DOHH2 (cell line): ENCODE results near the gene CACNA2D1.
"Not testable (repeated sequence)": the region's sequence is repeated elsewhere in the genome, so short reads cannot be mapped to it uniquely, and the experiment has no call there.

ENCODE experiments used
- CTCF ChIP-seq: fragments of 200-600 bp; sonication (generic); IDR thresholded peaks from one replicate; pipeline ENCODE4 v1.5.1; 2014; ENCODE audit warnings: antibody characterized with exemption, mild to moderate bottlenecking, low read depth, low read length; ENCODE audit not compliant: poor library complexity, severe bottlenecking
- EZH2phosphoT487 ChIP-seq: fragments of 200-600 bp; sonication (generic); IDR thresholded peaks from 2 replicates; pipeline ENCODE4 v1.6.1; 2017; ENCODE audit warnings: borderline replicate concordance, mild to moderate bottlenecking, antibody characterized with exemption, low read length, moderate library complexity, mixed read lengths

GRCh38 chr7:82432743-82433142, 10.8 kb downstream of the CACNA2D1 start:
- TF ChIP-seq EZH2phosphoT487, CTCF: not testable (repeated sequence)
